Suprapubic skin (tissue), 3 donors: ENCODE results near the gene BMPER.

Experiments
- CTCF ChIP-seq, 2 donors: fragments of 200-600 bp in 1 of 2; fragments of 450-650 bp in 1 of 2; sonication (generic) in 1 of 2; IDR thresholded peaks; one replicate each; pipeline ENCODE4 v1.5.1; 2016 to 2019; ENCODE audit warnings: antibody characterized with exemption in 2 of 2, mild to moderate bottlenecking in 1 of 2, moderate library complexity in 1 of 2
- POLR2AphosphoS5 ChIP-seq, 3 donors: sonication (generic); formaldehyde crosslinking; IDR thresholded peaks; one replicate each; pipeline ENCODE4 v1.6.1; 2017; ENCODE audit warnings: antibody characterized with exemption in 3 of 3

- TF ChIP-seq CTCF (IDR thresholded peaks at IDR 0.05) (no peak), POLR2AphosphoS5 (IDR thresholded peaks at IDR 0.05) (no peak)
Observed at GRCh38 chr7:34083440-34083839, 178.1 kb downstream of the BMPER start.
